Choroid plexus epithelial cell (primary cell): ENCODE measurements around the gene GLYR1.
A peak's percentile ranks its signal among the peaks of the same experiment; 100 is the strongest.

ENCODE experiments used
- DNase-seq: peaks from one replicate; pipeline ENCODE4 v3.0.0-alpha.2; 2010; ENCODE audit warnings: low read depth
- H3K4me3 ChIP-seq: 2 replicates; pipeline ENCODE4 v1.5.1; 2011; ENCODE audit warnings: low read depth, mild to moderate bottlenecking, control low read depth, low read length, moderate library complexity
- TF ChIP-seq, protein P1 (sequence below): conservative IDR thresholded peaks from 2 replicates; pipeline ENCODE4 v1.5.1; 2011; ENCODE audit warnings: low read depth, mild to moderate bottlenecking, control low read depth, inconsistent platforms, low read length, moderate library complexity

GLYR1 gene

DNA sequence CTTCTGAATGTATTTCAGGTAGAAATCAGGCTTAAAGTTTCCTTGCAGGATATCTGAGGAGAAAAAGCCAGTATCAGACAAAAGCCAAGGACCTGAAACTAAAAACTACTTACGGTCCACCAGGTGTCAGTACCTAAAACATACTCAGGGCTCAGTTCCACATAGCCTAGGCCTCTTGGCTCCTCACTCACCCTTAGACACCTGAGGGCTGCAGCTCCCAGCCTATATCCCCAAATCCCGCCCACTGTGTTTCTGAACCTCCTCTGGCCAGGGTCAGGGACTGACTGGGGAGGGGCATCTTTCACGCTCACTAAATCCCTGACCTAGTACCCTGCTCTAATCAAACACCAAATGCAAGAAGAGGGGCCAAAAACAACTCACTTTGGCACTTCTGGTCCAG is 35.8 kb downstream of the GLYR1 start:
- no peak for DNase-seq
- H3K4me3 ChIP-seq = no peak overlapping the region
- TF ChIP-seq, protein P1, sequence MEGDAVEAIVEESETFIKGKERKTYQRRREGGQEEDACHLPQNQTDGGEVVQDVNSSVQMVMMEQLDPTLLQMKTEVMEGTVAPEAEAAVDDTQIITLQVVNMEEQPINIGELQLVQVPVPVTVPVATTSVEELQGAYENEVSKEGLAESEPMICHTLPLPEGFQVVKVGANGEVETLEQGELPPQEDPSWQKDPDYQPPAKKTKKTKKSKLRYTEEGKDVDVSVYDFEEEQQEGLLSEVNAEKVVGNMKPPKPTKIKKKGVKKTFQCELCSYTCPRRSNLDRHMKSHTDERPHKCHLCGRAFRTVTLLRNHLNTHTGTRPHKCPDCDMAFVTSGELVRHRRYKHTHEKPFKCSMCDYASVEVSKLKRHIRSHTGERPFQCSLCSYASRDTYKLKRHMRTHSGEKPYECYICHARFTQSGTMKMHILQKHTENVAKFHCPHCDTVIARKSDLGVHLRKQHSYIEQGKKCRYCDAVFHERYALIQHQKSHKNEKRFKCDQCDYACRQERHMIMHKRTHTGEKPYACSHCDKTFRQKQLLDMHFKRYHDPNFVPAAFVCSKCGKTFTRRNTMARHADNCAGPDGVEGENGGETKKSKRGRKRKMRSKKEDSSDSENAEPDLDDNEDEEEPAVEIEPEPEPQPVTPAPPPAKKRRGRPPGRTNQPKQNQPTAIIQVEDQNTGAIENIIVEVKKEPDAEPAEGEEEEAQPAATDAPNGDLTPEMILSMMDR = no peak

DNA sequence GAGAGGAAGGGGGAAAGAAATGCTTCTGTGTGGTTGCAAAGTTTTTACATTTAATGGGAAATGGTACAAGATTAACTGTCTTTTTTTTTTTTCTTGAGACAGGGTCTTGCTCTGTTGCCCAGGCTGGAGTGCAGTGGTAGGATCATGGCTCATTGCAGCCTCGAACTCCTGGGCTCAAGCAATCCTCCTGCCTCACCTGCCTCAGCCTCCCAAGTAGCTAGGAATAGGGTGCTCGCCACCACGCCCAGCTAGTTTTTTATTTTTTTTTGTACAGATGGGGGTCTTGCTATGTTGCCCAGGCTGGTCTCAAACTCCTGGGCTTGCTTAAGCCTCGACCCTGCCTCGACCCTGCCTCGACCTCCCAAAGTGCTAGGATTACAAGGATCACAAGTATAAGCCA is 40.8 kb downstream of the GLYR1 start:
- TF ChIP-seq, protein P1 = no peak
- DNase-seq = no peak
- no peak overlapping the region for H3K4me3 ChIP-seq

DNA sequence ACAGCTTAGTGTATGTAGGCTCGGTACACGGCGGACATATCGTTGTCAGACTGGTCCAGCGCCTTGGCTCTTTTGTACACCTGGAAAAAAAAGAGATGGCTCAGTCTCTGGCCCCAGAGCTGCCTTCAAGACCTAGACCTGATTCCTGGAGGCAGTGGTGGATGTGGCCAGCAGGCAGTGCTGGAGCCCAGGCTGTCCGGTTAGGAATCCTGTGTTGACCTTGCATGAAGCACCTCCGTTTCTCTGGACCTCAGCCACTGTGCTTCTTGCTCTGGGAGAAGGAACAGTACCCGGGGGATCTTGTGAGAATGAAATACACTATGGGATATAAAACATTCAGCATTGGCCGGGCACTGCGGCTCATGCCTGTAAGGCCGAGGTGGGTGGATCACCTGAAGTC is 41.9 kb downstream of the GLYR1 start:
- TF ChIP-seq, protein P1 = peak; percentile 3
- no peak for DNase-seq
- no peak overlapping the region for H3K4me3 ChIP-seq

DNA sequence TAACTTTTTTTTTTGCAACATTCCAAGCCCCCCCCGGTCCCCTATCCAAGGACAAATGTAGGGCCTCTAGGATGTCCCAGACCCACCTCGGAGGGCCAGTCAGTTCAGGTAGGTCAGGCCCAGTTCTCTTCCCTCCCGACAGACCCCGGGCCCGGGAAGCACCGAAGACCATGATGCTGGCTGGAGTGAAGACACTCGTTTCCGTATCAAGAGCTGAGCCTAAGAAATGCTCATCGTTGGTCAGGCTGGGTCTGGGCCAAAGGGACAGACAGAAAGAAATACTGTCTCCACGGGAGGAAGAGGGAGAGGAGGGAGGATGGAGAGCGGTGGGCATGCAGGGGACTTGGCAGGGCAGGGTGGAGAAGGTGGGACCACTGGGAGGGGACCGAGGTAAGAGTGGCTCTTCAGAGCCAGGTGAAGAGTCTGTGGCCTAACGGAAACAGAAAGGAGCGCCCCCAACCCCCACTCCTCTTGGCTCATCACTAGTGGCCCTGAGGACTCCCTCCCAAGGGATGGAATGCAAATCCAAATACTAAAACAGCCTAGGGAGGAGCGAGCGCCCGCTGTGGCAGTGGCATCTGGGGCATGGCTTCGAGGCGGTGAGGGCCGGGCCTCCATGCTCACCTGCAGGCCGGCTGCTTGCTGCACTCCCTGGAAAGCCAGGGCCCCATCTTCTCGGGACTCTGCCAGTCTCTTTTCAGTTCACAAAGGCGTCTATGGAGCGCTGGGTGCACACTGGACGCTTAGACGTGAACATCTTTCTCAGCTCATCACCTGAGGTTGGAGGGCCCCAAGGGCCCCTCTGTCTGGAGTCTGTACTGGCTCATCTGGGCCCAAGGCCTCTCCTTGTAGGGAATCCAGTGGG is 43.0 kb downstream of the GLYR1 start:
- H3K4me3 ChIP-seq = no peak overlapping the region
- TF ChIP-seq, protein P1 = no peak

DNA sequence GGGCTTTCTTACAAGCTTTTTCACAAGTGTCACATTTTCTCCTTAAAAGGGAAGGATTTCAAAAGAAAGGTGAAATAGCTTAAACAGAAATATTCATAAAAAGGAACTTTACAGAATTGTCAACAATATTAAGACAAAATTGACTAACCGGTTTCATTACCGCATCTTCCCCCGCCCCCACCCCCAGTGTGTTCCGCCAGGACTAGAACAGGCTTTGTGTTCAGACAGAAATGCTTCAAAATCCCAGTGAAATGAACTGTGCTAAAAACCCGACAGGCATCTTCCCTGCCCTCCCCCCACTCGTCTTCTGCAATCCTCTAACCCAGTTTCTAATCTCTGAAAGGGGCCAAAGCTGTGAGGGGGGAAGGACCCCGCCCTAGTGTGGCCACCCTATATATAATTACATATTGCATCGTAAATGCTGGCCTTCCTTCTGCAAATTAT is 43.7 kb downstream of the GLYR1 start:
- H3K4me3 ChIP-seq = no peak overlapping the region
- no peak for DNase-seq
- TF ChIP-seq, protein P1 = no peak

More for the DNA sequence above, 43.0 kb downstream of the GLYR1 start:
- no peak for DNase-seq

DNA sequence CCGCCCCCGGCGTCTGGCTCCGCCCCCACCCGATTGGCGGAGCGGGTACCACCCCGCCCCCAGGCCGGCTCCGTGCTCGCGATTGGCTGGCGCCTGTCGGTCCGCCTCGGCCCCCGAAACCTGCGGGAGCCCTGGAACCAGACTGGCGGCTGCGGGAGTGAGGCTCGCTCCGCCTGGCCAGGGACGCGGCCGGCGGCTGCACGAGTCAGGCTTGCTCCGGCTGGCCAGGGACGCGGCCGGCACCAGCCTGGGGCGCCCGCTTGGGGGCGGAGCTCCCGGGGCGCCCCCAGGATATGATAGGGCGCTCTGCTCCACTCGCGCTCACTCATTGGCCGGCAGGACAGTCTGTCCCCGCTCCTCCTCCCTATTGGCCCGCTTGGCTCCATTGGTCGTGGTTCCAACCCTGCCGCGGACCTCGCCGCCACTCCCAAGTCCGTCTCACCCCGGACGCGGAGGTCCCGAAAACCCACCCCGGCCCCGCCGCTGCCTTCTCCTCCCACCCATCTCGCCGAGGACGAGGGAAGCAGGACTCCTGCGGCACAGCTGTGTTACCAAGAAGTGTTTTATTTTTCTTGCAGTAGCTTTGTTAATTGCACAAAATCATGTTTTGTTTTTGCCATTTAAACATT is 44.3 kb downstream of the GLYR1 start:
- H3K4me3 ChIP-seq = peak overlapping the region; percentile 81
- DNase-seq = peak; percentile 94
- TF ChIP-seq, protein P1 = no peak
